HCT116 (cell line): ENCODE results near the gene ATP6V1B1. TPM values are rescaled to one million over a fixed set of nuclear protein-coding genes. Genes with fewer than 3 reads are reported as not detected.

ENCODE experiments used
- ATAC-seq: fragments of 200-7000 bp; cut with Tn5 transposase; 2 replicates; pipeline ENCODE4 v1.9.1; 2020; ENCODE audit warnings: mild to moderate bottlenecking, moderate library complexity
- BruUV-seq: library from RNA; stranded (reverse); fragments of 400-500 nt; replicated peaks from 2 replicates; lab custom pipeline; 2021; lab: Mats Ljungman, UMichigan
- CTCF ChIA-PET: fragments of 300-600 bp; sonication (Branson Sonifier 250); formaldehyde crosslinking; loops from one replicate; lab custom pipeline; 2021; ENCODE audit warnings: antibody characterized with exemption; lab: Charles Lee
- POLR2A ChIA-PET: fragments of 300-600, 350-600 bp; sonication (Branson Sonifier 250); formaldehyde crosslinking; loops from one replicate; lab custom pipeline; 2021; ENCODE audit warnings: antibody characterized with exemption; lab: Charles Lee
- RAD21 ChIA-PET, 2 experiments: fragments of 300-600 bp; sonication (Branson Sonifier 250); formaldehyde crosslinking; loops; one replicate each; lab custom pipeline; 2023; ENCODE audit warnings: low total read pairs in 2 of 2; ENCODE audit not compliant: uncharacterized antibody in 2 of 2, unreplicated experiment in 2 of 2, low non-redundant PET in 1 of 2; lab: Charles Lee
- DNase-seq: peaks from one replicate; pipeline ENCODE4 v3.0.0-alpha.2; 2010; ENCODE audit warnings: low read depth, low spot score
- H2AFZ ChIP-seq: fragments of 200-600 bp; shearing (Covaris generic), sonication (generic); 2 replicates; pipeline ENCODE4 v1.6.1; 2017; ENCODE audit warnings: low read depth, mixed run types, mixed read lengths, antibody characterized with exemption, low read length; ENCODE audit not compliant: poor library complexity, severe bottlenecking
- H3K27ac ChIP-seq: 2 replicates; pipeline ENCODE4 v1.5.1; 2012; ENCODE audit warnings: low read depth, low read length
- H3K27me3 ChIP-seq: fragments of 200-600 bp; sonication (generic); 2 replicates; pipeline ENCODE4 v1.6.1; 2016; ENCODE audit warnings: mixed run types, low read length, mixed read lengths; ENCODE audit not compliant: insufficient read depth
- H3K36me3 ChIP-seq, 2 experiments: fragments of 200-500 bp in 1 of 2; fragments of 200-600 bp in 1 of 2; sonication (Bioruptor generic) in 1 of 2; sonication (generic) in 1 of 2; 2 replicates each; pipeline versions ENCODE4 v1.5.1 to v1.6.1; 2014 to 2016; ENCODE audit warnings: low read length in 2 of 2, inconsistent platforms in 1 of 2, mixed read lengths in 1 of 2, mixed run types in 1 of 2; ENCODE audit not compliant: insufficient read depth in 2 of 2, control insufficient read depth in 1 of 2
- H3K4me1 ChIP-seq, 2 experiments: fragments of 200-600 bp in 1 of 2; sonication (generic) in 1 of 2; 2 replicates each; pipeline versions ENCODE4 v1.5.1 to v1.6.1; 2012 to 2017; ENCODE audit warnings: low read length in 2 of 2, inconsistent platforms in 1 of 2, mild to moderate bottlenecking in 1 of 2, mixed read lengths in 1 of 2, mixed run types in 1 of 2, moderate library complexity in 1 of 2; ENCODE audit not compliant: insufficient read depth in 2 of 2, control insufficient read depth in 1 of 2
- H3K4me2 ChIP-seq: fragments of 200-600 bp; sonication (generic); 2 replicates; pipeline ENCODE4 v1.6.1; 2017; ENCODE audit warnings: mixed run types, low read length, mixed read lengths
- H3K4me3 ChIP-seq, 2 experiments: fragments of 200-600 bp in 1 of 2; sonication (generic) in 1 of 2; replicated peaks in 1 of 2; 2 replicates each; pipeline ENCODE4 v1.5.1; 2011 to 2016; ENCODE audit warnings: low read length in 2 of 2, control low read depth in 1 of 2, low read depth in 1 of 2, mild to moderate bottlenecking in 1 of 2, mixed read lengths in 1 of 2, mixed run types in 1 of 2
- H3K79me2 ChIP-seq: fragments of 200-600 bp; sonication (generic); 2 replicates; pipeline ENCODE4 v1.6.1; 2017; ENCODE audit warnings: mild to moderate bottlenecking, mixed run types, low read length, moderate library complexity, mixed read lengths; ENCODE audit not compliant: insufficient read depth
- H3K9ac ChIP-seq: fragments of 200-600 bp; sonication (generic); 2 replicates; pipeline ENCODE4 v1.6.1; 2016; ENCODE audit warnings: low read length, mixed read lengths
- H3K9me2 ChIP-seq: fragments of 200-600 bp; sonication (generic), shearing (Covaris generic); 2 replicates; pipeline ENCODE4 v1.6.1; 2017; ENCODE audit warnings: mixed run types, mild to moderate bottlenecking, moderate library complexity; ENCODE audit not compliant: insufficient read depth
- H3K9me3 ChIP-seq, 2 experiments: fragments of 200-500 bp in 1 of 2; fragments of 200-600 bp in 1 of 2; sonication (Bioruptor generic) in 1 of 2; sonication (generic) in 1 of 2; 2 replicates each; pipeline ENCODE4 v1.6.1; 2014 to 2017; ENCODE audit warnings: low read length in 2 of 2, mixed read lengths in 2 of 2, inconsistent platforms in 1 of 2, low read depth in 1 of 2, mild to moderate bottlenecking in 1 of 2, mixed run types in 1 of 2, moderate library complexity in 1 of 2; ENCODE audit not compliant: control insufficient read depth in 1 of 2, insufficient read depth in 1 of 2
- H4K20me1 ChIP-seq: fragments of 200-600 bp; sonication (generic), shearing (Covaris generic); 2 replicates; pipeline ENCODE4 v1.6.1; 2017; ENCODE audit warnings: mixed run types, mild to moderate bottlenecking, moderate library complexity; ENCODE audit not compliant: insufficient read depth
- CEBPB ChIP-seq: IDR thresholded peaks from 2 replicates; pipeline ENCODE4 v1.6.1; 2012; ENCODE audit warnings: low read depth
- EGR1 ChIP-seq: IDR thresholded peaks from 2 replicates; pipeline ENCODE4 v1.6.1; 2012; ENCODE audit warnings: low read depth
- ELF1 ChIP-seq: IDR thresholded peaks from 2 replicates; pipeline ENCODE4 v1.6.1; 2012; ENCODE audit warnings: low read depth, borderline replicate concordance
- FOSL1 ChIP-seq: IDR thresholded peaks from 2 replicates; pipeline ENCODE4 v1.6.1; 2012; ENCODE audit warnings: low read depth
- JUND ChIP-seq: IDR thresholded peaks from 2 replicates; pipeline ENCODE4 v1.6.1; 2012
- MAX ChIP-seq: IDR thresholded peaks from 2 replicates; pipeline ENCODE4 v1.6.1; 2012
- POLR2AphosphoS5 ChIP-seq: IDR thresholded peaks from 2 replicates; pipeline ENCODE4 v1.6.1; 2011; ENCODE audit warnings: mild to moderate bottlenecking, low read depth, low read length, moderate library complexity
- RAD21 ChIP-seq: IDR thresholded peaks from 2 replicates; pipeline ENCODE4 v1.6.1; 2012; ENCODE audit warnings: low read depth, mild to moderate bottlenecking
- REST ChIP-seq: IDR thresholded peaks from 2 replicates; pipeline ENCODE4 v1.6.1; 2012; ENCODE audit warnings: low read depth
- SIN3A ChIP-seq: IDR thresholded peaks from 2 replicates; pipeline ENCODE4 v1.6.1; 2012; ENCODE audit warnings: low read depth
- SP1 ChIP-seq: IDR thresholded peaks from 2 replicates; pipeline ENCODE4 v1.6.1; 2012; ENCODE audit warnings: low read depth
- TCF7L2 ChIP-seq: IDR thresholded peaks from 2 replicates; pipeline ENCODE4 v1.7.0; 2011; ENCODE audit warnings: borderline replicate concordance, inconsistent platforms; ENCODE audit not compliant: insufficient read depth, insufficient read length; ENCODE audit errors: extremely low read depth
- YY1 ChIP-seq: IDR thresholded peaks from 2 replicates; pipeline ENCODE4 v1.6.1; 2011; ENCODE audit warnings: low read length, low read depth, moderate library complexity, mild to moderate bottlenecking; ENCODE audit not compliant: insufficient replicate concordance; ENCODE audit errors: extremely low read depth
- ZBTB33 ChIP-seq: IDR thresholded peaks from 2 replicates; pipeline ENCODE4 v1.6.1; 2011; ENCODE audit warnings: mild to moderate bottlenecking, low read length, moderate library complexity; ENCODE audit not compliant: insufficient replicate concordance; ENCODE audit errors: extremely low read depth
- ZFX ChIP-seq: fragments of 450-650 bp; IDR thresholded peaks from 2 replicates; pipeline ENCODE4 v1.6.1; 2017
- ZNF274 ChIP-seq: fragments of 200-500 bp; sonication (Bioruptor generic); IDR thresholded peaks from 2 replicates; pipeline ENCODE4 v1.6.1; 2014; ENCODE audit warnings: mild to moderate bottlenecking, low read depth, low read length, inconsistent platforms
- intact Hi-C: fragments of 100-400 bp; cut with micrococcal nuclease; formaldehyde crosslinking; loops from 2 replicates; pipeline ENCODE4 v1.10.0; 2022
- total RNA-seq: library from RNA; stranded (reverse); gene quantifications from one replicate; pipeline ENCODE4 v1.2.1, GENCODE V29; 2021; ENCODE audit not compliant: unreplicated experiment

Gene ATP6V1B1
- total RNA-seq, 1 experiment from 2014 or later: 0.74 TPM

GRCh38 chr2:70907130-70908057, 28.3 kb upstream of the ATP6V1B1 start:
- Histone ChIP-seq H3K27ac (no peak overlapping the region), H3K4me1 (no peaks in the 10 kb centered on the region), H3K9me3 (no peaks in the 10 kb centered on the region), H3K9ac (no peak overlapping the region), H2AFZ (no peak overlapping the region), H3K9me2 (no peaks in the 10 kb centered on the region), H3K4me2 (no peak overlapping the region), H3K27me3 (no peaks in the 10 kb centered on the region), H3K36me3 (no peaks in the 10 kb centered on the region), H4K20me1 (no peaks in the 10 kb centered on the region), H3K79me2 (no peaks in the 10 kb centered on the region), H3K4me3 (no peak overlapping the region)
- intact Hi-C loops: no loop called here
- no peak for DNase-seq
- ChIA-PET RAD21 (no interaction called here), POLR2A (no interaction called here), CTCF (interaction anchor here (1.3 kb wide), 1 partner anchor 12 kb away, joined by 4 read pairs; no protein-coding TSS in a partner anchor)
- ATAC-seq: no peak
- BruUV-seq: no TSS peak
- TF ChIP-seq FOSL1: no peak
- TF ChIP-seq ELF1: no peak
- no peak for TF ChIP-seq TCF7L2
- no peak for TF ChIP-seq ZBTB33
- TF ChIP-seq ZNF274: no peak
- no peak for TF ChIP-seq JUND
- TF ChIP-seq SP1: no peak
- no peak for TF ChIP-seq EGR1
- TF ChIP-seq POLR2AphosphoS5: no peak
- TF ChIP-seq RAD21: no peak
- TF ChIP-seq CEBPB: no peak
- no peak for TF ChIP-seq YY1
- TF ChIP-seq REST: no peak
- TF ChIP-seq SIN3A: no peak
- no peak for TF ChIP-seq ZFX
- no peak for TF ChIP-seq MAX
